Pancreas (tissue), 10 donors: ENCODE results near the gene NMUR2. TPM values are rescaled to one million over a fixed set of nuclear protein-coding genes. Genes with fewer than 3 reads are reported as not detected.

Experiments used
- ATAC-seq, 4 donors: fragments of 200-7000 bp; cut with Tn5 transposase; one replicate each; pipeline versions ENCODE4 v1.8.0 to v1.9.1; 2020; ENCODE audit warnings: mild to moderate bottlenecking in 4 of 4, moderate library complexity in 4 of 4
- DNase-seq, 6 donors: peaks; one replicate each; pipeline ENCODE4 v3.0.0-alpha.2; 2020
- FAIRE-seq: peaks from 2 replicates; lab custom pipeline; 2012; peaks lifted over from hg19 to GRCh38; lab: Jason Lieb, UNC
- H3K27ac ChIP-seq, 4 donors: fragments of 200-600 bp; sonication (generic); 1 replicate in 3 of 4; 2 replicates in 1 of 4; pipeline versions ENCODE4 v1.5.0 to v1.8.0; 2020
- H3K27me3 ChIP-seq, 4 donors: fragments of 200-600 bp; one replicate each; pipeline ENCODE4 v1.8.0; 2021
- H3K36me3 ChIP-seq, 3 donors: fragments of 200-600 bp; sonication (generic) in 1 of 3; one replicate each; pipeline versions ENCODE4 v1.5.0 to v1.8.0; 2020 to 2021
- H3K4me1 ChIP-seq, 3 donors: fragments of 200-600 bp; one replicate each; pipeline ENCODE4 v1.8.0; 2021
- H3K4me3 ChIP-seq, 4 donors: fragments of 200-600 bp; sonication (generic) in 2 of 4; one replicate each; pipeline versions ENCODE4 v1.5.0 to v1.8.0; 2020 to 2021
- H3K9me3 ChIP-seq, 4 donors: fragments of 200-600 bp; one replicate each; pipeline ENCODE4 v1.8.0; 2021
- CTCF ChIP-seq, 4 donors: fragments of 200-600 bp; sonication (generic) in 3 of 4; IDR thresholded peaks; one replicate each; pipeline versions ENCODE4 v1.5.0 to v1.8.0; 2021; ENCODE audit warnings: antibody characterized with exemption in 4 of 4
- WGBS, 2 donors: extraction: QIAGEN DNeasy Blood & Tissue Kit; methylation state at CpG; one replicate each; pipeline ENCODE4 v1.1.7; 2013; 5-methylcytosine and 5-hydroxymethylcytosine counted together
- intact Hi-C, 3 donors: fragments of 100-400 bp; cut with DNase I; formaldehyde crosslinking; loops; one replicate each; pipeline versions ENCODE4 v1.11.1 to v1.14.2; 2022
- polyA plus RNA-seq, 2 donors: library from polyadenylated mRNA; stranded (reverse); fragments of 200-250 nt; gene quantifications; one replicate each; pipeline ENCODE4 v1.2.3, GENCODE V29; 2013
- total RNA-seq, 6 donors: library from RNA; stranded (reverse); fragmentation: NEBNext Ultra II Directional in 4 of 6; extraction: Animal tissue kit (Norgen Biotek cat#: 25700) in 4 of 6; gene quantifications; one replicate each; pipeline versions ENCODE4 v1.2.1 to v1.2.4, GENCODE V29; 2021 to 2023
- donor health status: healthy with polysubstance abuse.
- donor health status: DM: no; HTN: no; CAD: no; lungs with moderate emphysema.
- donor health status: DM: no; HTN: no; CAD: no.
- donor health status: control.
- donor health status: control.
- donor health status: Bipolar disorder and iron deficiency.
- donor health status: DM: yes; HTN: yes; CAD: no.
- donor health status: DM: no; HTN: no; CAD: no.
- donor health status: DM: no; HTN: no; CAD: no.
- donor health status: DM: yes; HTN: yes; CAD: no.

NMUR2 gene
- total and polyA plus RNA-seq, 8 donors, result 0.02 TPM; not detected in 7

DNA sequence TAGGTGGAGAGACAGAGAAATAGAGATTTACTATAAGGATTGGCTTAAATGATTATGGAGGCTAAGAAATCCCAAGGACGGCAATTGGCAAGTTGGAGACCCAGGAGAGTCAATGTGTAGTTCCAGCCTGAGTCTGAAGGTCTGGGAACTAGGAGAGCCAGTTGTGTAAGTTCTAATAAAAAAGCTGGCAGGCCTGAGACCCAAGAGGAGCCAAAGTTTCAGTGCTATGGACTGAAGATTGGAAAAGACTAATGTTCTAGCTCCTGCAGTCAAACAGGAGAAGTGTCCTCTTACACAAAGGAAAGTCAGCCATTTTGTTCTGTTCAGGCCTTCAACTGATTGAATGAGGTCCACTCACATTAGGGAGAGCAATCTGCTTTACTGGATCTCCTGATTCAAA lies 50.0 kb downstream of the NMUR2 start:
- ATAC-seq (no peak), DNase-seq (no peak), FAIRE-seq (no peak)
- no peak overlapping the region for H3K27ac ChIP-seq
- no peaks in the 10 kb centered on the region for H3K4me1 ChIP-seq
- no peaks in the 10 kb centered on the region for H3K9me3 ChIP-seq
- intact Hi-C loops, result no loop called here
- TF ChIP-seq CTCF (IDR thresholded peaks at IDR 0.05), result no peak
- no peak overlapping the region for H3K4me3 ChIP-seq
- H3K27me3 ChIP-seq, result no peaks in the 10 kb centered on the region
- no peaks in the 10 kb centered on the region for H3K36me3 ChIP-seq
- WGBS, 2 donors, result 33 to 82% methylated on average over 1 of the region's 1 CpG

- ATAC-seq (no peak), FAIRE-seq (no peak), DNase-seq (no peak)
- intact Hi-C loops, result no loop called here
- 70 to 84% methylated on average over 3 of the region's 3 CpGs for WGBS, 2 donors
- TF ChIP-seq CTCF (IDR thresholded peaks at IDR 0.05), result no peak
- H3K36me3 ChIP-seq, result no peaks in the 10 kb centered on the region
- no peaks in the 10 kb centered on the region for H3K27me3 ChIP-seq
- no peak overlapping the region for H3K4me3 ChIP-seq
- H3K9me3 ChIP-seq, result no peaks in the 10 kb centered on the region
- no peak overlapping the region for H3K27ac ChIP-seq
- no peaks in the 10 kb centered on the region for H3K4me1 ChIP-seq
These were observed 52.1 kb downstream of the NMUR2 start for GRCh38 chr5:152353001-152353400.

GRCh38 chr5:152349683-152350526 lies 55.2 kb downstream of the NMUR2 start:
- peak; percentile 41 to 74 (median 65) for TF ChIP-seq CTCF (IDR thresholded peaks at IDR 0.05)
- peak in 5 of 6 donors; percentile 17 to 64 (median 42) for DNase-seq
- no peak overlapping the region for H3K4me3 ChIP-seq
- intact Hi-C loops, result no loop called here
- no peaks in the 10 kb centered on the region for H3K4me1 ChIP-seq
- H3K27ac ChIP-seq, result no peak overlapping the region
- no peaks in the 10 kb centered on the region for H3K9me3 ChIP-seq
- no peaks in the 10 kb centered on the region for H3K27me3 ChIP-seq
- peak; percentile 70 to 92 (median 91) for ATAC-seq
- H3K36me3 ChIP-seq, result no peaks in the 10 kb centered on the region
- WGBS, 2 donors, result 6 to 8% methylated on average over 8 of the region's 8 CpGs
- no peak for FAIRE-seq
